AG09319 (cell line): ENCODE measurements around the gene CC2D2A.

Source experiments
- DNase-seq: peaks from one replicate; pipeline ENCODE4 v3.0.0-alpha.2; 2010; ENCODE audit warnings: low read depth; ENCODE audit errors: extremely low read depth
- TF ChIP-seq, protein P1 (sequence below): IDR thresholded peaks from 2 replicates; pipeline ENCODE4 v1.5.1; 2011; ENCODE audit warnings: low read depth, mild to moderate bottlenecking, inconsistent platforms, low read length, moderate library complexity

The CC2D2A gene

GRCh38 chr4:15557786-15558550 lies 88.3 kb downstream of the CC2D2A start:
- no peak for DNase-seq
- TF ChIP-seq, protein P1, sequence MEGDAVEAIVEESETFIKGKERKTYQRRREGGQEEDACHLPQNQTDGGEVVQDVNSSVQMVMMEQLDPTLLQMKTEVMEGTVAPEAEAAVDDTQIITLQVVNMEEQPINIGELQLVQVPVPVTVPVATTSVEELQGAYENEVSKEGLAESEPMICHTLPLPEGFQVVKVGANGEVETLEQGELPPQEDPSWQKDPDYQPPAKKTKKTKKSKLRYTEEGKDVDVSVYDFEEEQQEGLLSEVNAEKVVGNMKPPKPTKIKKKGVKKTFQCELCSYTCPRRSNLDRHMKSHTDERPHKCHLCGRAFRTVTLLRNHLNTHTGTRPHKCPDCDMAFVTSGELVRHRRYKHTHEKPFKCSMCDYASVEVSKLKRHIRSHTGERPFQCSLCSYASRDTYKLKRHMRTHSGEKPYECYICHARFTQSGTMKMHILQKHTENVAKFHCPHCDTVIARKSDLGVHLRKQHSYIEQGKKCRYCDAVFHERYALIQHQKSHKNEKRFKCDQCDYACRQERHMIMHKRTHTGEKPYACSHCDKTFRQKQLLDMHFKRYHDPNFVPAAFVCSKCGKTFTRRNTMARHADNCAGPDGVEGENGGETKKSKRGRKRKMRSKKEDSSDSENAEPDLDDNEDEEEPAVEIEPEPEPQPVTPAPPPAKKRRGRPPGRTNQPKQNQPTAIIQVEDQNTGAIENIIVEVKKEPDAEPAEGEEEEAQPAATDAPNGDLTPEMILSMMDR, result no peak

- DNase-seq, result no peak
- TF ChIP-seq, protein P1, result no peak
Measured at GRCh38 chr4:15558561-15558960, 88.9 kb downstream of the CC2D2A start.

DNA sequence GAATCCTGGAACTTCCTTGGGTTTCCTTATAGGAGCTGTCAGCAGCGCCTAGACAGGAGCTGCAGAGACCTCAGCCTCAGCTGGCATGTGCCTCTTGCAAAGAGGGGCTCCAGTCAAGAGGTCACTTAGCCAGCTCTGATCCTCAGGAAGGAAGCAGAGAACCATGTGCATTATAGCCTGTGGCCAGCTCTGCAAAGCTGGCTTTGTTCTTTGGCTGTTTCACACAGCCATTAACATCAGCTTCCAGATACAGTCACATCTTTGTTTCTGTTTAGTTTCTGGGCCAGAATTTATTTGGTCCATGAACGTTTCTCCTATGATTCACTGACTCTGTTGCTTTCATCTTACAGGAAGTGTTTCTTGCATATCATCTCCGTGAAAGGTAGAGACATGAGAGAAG lies 92.4 kb downstream of the CC2D2A start:
- TF ChIP-seq, protein P1, result no peak
- DNase-seq, result no peak

DNA sequence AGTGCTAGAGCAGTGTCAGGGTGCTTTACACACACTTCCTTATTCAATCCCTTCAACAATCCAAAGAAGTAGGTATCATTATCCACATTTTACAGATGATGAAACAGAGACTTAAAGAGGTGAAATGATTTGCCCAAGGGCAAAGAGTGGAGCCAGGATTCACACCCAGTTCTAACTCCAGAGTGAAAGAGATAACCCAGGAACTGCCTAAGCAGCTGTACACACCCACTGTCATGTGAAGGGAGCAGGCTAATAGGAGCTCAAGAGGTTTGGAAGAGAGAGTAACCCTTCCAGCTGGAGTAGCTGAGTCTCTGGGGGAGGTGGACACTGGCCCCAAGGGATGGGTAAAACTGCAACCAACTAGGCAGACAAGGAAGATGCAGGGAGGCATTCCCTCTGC lies 92.9 kb downstream of the CC2D2A start:
- no peak for DNase-seq
- TF ChIP-seq, protein P1, result no peak

DNA sequence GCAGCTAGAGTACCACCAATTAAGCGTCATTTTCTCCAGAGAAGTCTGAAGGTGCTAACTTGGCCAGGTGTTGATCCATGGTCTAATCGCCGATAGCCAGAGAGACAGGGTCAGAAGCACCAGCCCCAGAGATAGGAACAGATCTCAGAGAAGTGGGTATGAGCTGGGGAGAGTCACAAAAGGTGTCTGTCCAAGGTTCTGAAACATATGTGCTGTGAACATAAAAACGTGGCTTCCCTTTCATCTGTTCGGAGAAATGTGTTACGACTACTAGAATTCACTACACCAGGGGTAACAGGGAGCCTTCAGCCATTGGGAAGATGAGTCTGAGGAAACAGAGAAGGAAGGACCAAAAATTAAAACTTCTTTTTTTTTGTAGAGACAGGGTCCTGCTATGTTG lies 94.2 kb downstream of the CC2D2A start:
- TF ChIP-seq, protein P1, result no peak
- no peak for DNase-seq

- TF ChIP-seq, protein P1, result no peak
- no peak for DNase-seq
Measured at GRCh38 chr4:15568821-15569220, 99.1 kb downstream of the CC2D2A start.

DNA sequence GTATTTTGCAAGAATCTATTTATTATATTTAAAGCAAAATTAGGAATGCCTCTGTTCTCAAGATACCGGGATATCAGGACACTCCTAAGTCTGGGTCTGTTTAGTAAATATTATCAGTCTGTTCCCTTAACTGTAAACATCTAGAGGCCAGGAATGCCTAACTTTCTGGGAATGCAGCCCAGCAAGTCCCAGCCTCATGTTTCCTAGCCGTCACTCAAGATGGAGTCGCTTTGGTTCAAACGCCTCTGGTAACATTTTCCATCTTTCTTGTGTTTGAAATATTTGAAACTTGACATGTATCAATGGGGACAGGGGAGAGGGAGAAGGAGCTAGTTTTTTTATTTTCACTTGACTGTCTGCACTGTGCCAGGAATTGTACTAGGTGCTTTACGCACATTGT lies 100.1 kb downstream of the CC2D2A start:
- DNase-seq, result no peak
- TF ChIP-seq, protein P1, result no peak
